Neural cell (in vitro differentiated cells): ENCODE data around the gene POMT1. TPM values are rescaled to one million over a fixed set of nuclear protein-coding genes. Genes with fewer than 3 reads are reported as not detected.

Source experiments
- H2AFZ ChIP-seq: fragments of 200-600, 300-800 bp; sonication (generic), shearing (Covaris generic); 2 replicates; pipeline ENCODE4 v1.6.0; 2014; ENCODE audit warnings: low read depth, mild to moderate bottlenecking, antibody characterized with exemption, low read length, moderate library complexity
- H3F3A ChIP-seq: fragments of 200-600 bp; shearing (Covaris generic); 2 replicates; pipeline ENCODE4 v1.6.1; 2016; ENCODE audit warnings: mild to moderate bottlenecking, moderate library complexity, mixed read lengths, antibody characterized with exemption, low read length; ENCODE audit not compliant: insufficient read depth, poor library complexity, severe bottlenecking
- H3K27ac ChIP-seq: fragments of 200-600, 300-800 bp; sonication (generic), shearing (Covaris generic); 2 replicates; pipeline ENCODE4 v1.5.1; 2014; ENCODE audit warnings: mild to moderate bottlenecking, low read length, moderate library complexity
- H3K27me3 ChIP-seq: fragments of 300-800, 200-600 bp; sonication (generic), shearing (Covaris generic); 2 replicates; pipeline ENCODE4 v1.6.0; 2014; ENCODE audit warnings: mild to moderate bottlenecking, low read depth, low read length, moderate library complexity; ENCODE audit not compliant: insufficient read depth
- H3K36me3 ChIP-seq: fragments of 300-800, 200-600 bp; sonication (generic), shearing (Covaris generic); 2 replicates; pipeline ENCODE4 v1.5.1; 2014; ENCODE audit warnings: mild to moderate bottlenecking, antibody characterized with exemption, low read length, moderate library complexity; ENCODE audit not compliant: insufficient read depth
- H3K4me2 ChIP-seq: fragments of 300-800, 200-600 bp; sonication (generic), shearing (Covaris generic); 2 replicates; pipeline ENCODE4 v1.6.0; 2014; ENCODE audit warnings: mild to moderate bottlenecking, low read length
- H3K4me3 ChIP-seq: fragments of 300-800, 200-600 bp; sonication (generic), shearing (Covaris generic); 2 replicates; pipeline ENCODE4 v1.5.1; 2014; ENCODE audit warnings: mild to moderate bottlenecking, low read length, moderate library complexity
- H3K79me2 ChIP-seq: fragments of 200-600 bp; shearing (Covaris generic); replicated peaks from 2 replicates; pipeline ENCODE4 v1.6.0; 2014; ENCODE audit warnings: mild to moderate bottlenecking, low read length, moderate library complexity; ENCODE audit not compliant: insufficient read depth
- H3K9ac ChIP-seq: fragments of 300-800, 200-600 bp; sonication (generic), shearing (Covaris generic); 2 replicates; pipeline ENCODE4 v1.6.1; 2016; ENCODE audit warnings: mild to moderate bottlenecking, low read length, mixed read lengths
- H3K9me2 ChIP-seq: fragments of 200-600 bp; shearing (Covaris generic); 2 replicates; pipeline ENCODE4 v1.6.1; 2016; ENCODE audit warnings: mild to moderate bottlenecking, low read length, mixed read lengths; ENCODE audit not compliant: insufficient read depth
- H3K9me3 ChIP-seq: fragments of 200-600, 300-800 bp; sonication (generic), shearing (Covaris generic); 2 replicates; pipeline ENCODE4 v1.6.1; 2016; ENCODE audit warnings: mild to moderate bottlenecking, mixed run types, low read length, moderate library complexity, mixed read lengths
- H4K20me1 ChIP-seq: fragments of 200-600 bp; shearing (Covaris generic); 2 replicates; pipeline ENCODE4 v1.6.1; 2016; ENCODE audit warnings: mild to moderate bottlenecking, mixed run types; ENCODE audit not compliant: insufficient read depth
- EP300 ChIP-seq: fragments of 450-650 bp; conservative IDR thresholded peaks from 2 replicates; pipeline ENCODE4 v1.6.1; 2014; ENCODE audit warnings: antibody characterized with exemption, mild to moderate bottlenecking, moderate library complexity; ENCODE audit not compliant: poor library complexity, severe bottlenecking
- EZH2 ChIP-seq: fragments of 200-600, 300-800 bp; shearing (Covaris generic), sonication (generic); IDR thresholded peaks from 2 replicates; pipeline ENCODE4 v1.6.1; 2014; ENCODE audit warnings: antibody characterized with exemption, low read length, borderline replicate concordance, mild to moderate bottlenecking; ENCODE audit not compliant: insufficient read depth, poor library complexity, severe bottlenecking
- MXI1 ChIP-seq: fragments of 450-650 bp; conservative IDR thresholded peaks from 2 replicates; pipeline ENCODE4 v1.6.1; 2014; ENCODE audit warnings: antibody characterized with exemption, mild to moderate bottlenecking; ENCODE audit not compliant: poor library complexity, severe bottlenecking
- POLR2AphosphoS5 ChIP-seq: IDR thresholded peaks from 2 replicates; pipeline ENCODE4 v1.6.1; 2012
- RAD21 ChIP-seq: fragments of 450-650 bp; conservative IDR thresholded peaks from 2 replicates; pipeline ENCODE4 v1.6.1; 2014; ENCODE audit warnings: antibody characterized with exemption, mild to moderate bottlenecking, moderate library complexity
- REST ChIP-seq: IDR thresholded peaks from 2 replicates; pipeline ENCODE4 v1.6.1; 2012; ENCODE audit warnings: borderline replicate concordance
- SMC3 ChIP-seq: fragments of 450-650 bp; conservative IDR thresholded peaks from 2 replicates; pipeline ENCODE4 v1.6.1; 2014; ENCODE audit warnings: antibody characterized with exemption, mild to moderate bottlenecking, moderate library complexity; ENCODE audit not compliant: poor library complexity
- TAF1 ChIP-seq: IDR thresholded peaks from 2 replicates; pipeline ENCODE4 v1.6.1; 2012; ENCODE audit warnings: low read depth
- polyA plus RNA-seq: library from polyadenylated mRNA; depleted of rRNA; stranded (reverse); fragments of >200 nt; gene quantifications from 2 replicates; pipeline ENCODE4 v1.2.3, GENCODE V29; 2014
- TF ChIP-seq, protein P1 (sequence below): fragments of 450-650 bp; IDR thresholded peaks from 2 replicates; pipeline ENCODE4 v1.5.1; 2014; ENCODE audit warnings: antibody characterized with exemption, mild to moderate bottlenecking, moderate library complexity; ENCODE audit not compliant: poor library complexity, severe bottlenecking

POMT1 gene
- polyA plus RNA-seq, 1 donor from 2014 or later = 131 TPM

- Histone ChIP-seq H3K79me2 (no peaks in the 10 kb centered on the region), H3K4me3 (no peak overlapping the region), H4K20me1 (no peaks in the 10 kb centered on the region), H3K4me2 (no peak overlapping the region), H3K9ac (no peak overlapping the region), H3K27ac (no peak overlapping the region), H3K27me3 (no peaks in the 10 kb centered on the region), H3K36me3 (peaks cover 11% of the 10 kb centered on the region), H2AFZ (no peak overlapping the region), H3K9me3 (no peaks in the 10 kb centered on the region), H3F3A (no peaks in the 10 kb centered on the region), H3K9me2 (no peaks in the 10 kb centered on the region)
- no peak for TF ChIP-seq POLR2AphosphoS5
- no peak for TF ChIP-seq EP300
- TF ChIP-seq RAD21 = no peak
- TF ChIP-seq, protein P1, sequence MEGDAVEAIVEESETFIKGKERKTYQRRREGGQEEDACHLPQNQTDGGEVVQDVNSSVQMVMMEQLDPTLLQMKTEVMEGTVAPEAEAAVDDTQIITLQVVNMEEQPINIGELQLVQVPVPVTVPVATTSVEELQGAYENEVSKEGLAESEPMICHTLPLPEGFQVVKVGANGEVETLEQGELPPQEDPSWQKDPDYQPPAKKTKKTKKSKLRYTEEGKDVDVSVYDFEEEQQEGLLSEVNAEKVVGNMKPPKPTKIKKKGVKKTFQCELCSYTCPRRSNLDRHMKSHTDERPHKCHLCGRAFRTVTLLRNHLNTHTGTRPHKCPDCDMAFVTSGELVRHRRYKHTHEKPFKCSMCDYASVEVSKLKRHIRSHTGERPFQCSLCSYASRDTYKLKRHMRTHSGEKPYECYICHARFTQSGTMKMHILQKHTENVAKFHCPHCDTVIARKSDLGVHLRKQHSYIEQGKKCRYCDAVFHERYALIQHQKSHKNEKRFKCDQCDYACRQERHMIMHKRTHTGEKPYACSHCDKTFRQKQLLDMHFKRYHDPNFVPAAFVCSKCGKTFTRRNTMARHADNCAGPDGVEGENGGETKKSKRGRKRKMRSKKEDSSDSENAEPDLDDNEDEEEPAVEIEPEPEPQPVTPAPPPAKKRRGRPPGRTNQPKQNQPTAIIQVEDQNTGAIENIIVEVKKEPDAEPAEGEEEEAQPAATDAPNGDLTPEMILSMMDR = no peak
- no peak for TF ChIP-seq REST
- no peak for TF ChIP-seq TAF1
Measured at GRCh38 chr9:131516100-131516499, 13.4 kb downstream of the POMT1 start.

GRCh38 chr9:131516930-131517329, 14.2 kb downstream of the POMT1 start:
- H3K9ac ChIP-seq = no peak overlapping the region
- no peaks in the 10 kb centered on the region for H4K20me1 ChIP-seq
- H3K27ac ChIP-seq = no peak overlapping the region
- H3K79me2 ChIP-seq = no peaks in the 10 kb centered on the region
- TF ChIP-seq MXI1 (no peak), RAD21 (no peak), POLR2AphosphoS5 (no peak), SMC3 (no peak), EP300 (no peak), EZH2 (no peak), REST (no peak)
- TF ChIP-seq, protein P1 = no peak
- no peaks in the 10 kb centered on the region for H3F3A ChIP-seq
- no peaks in the 10 kb centered on the region for H3K9me2 ChIP-seq
- no peaks in the 10 kb centered on the region for H3K9me3 ChIP-seq
- no peak overlapping the region for H2AFZ ChIP-seq
- H3K4me2 ChIP-seq = no peak overlapping the region
- peaks cover 11% of the 10 kb centered on the region for H3K36me3 ChIP-seq
- H3K27me3 ChIP-seq = no peaks in the 10 kb centered on the region
- no peak overlapping the region for H3K4me3 ChIP-seq
